NB4 (cell line): ENCODE data around the gene SCAMP4.

Source experiments
- DNase-seq: peaks from one replicate; pipeline ENCODE4 v3.0.0; 2010; ENCODE audit warnings: low read depth
- H3K4me3 ChIP-seq: one replicate; pipeline ENCODE4 v1.5.1; 2011; ENCODE audit warnings: mild to moderate bottlenecking, low read depth, low read length, moderate library complexity
- MYC ChIP-seq: IDR thresholded peaks from 2 replicates; pipeline ENCODE4 v1.6.1; 2011; ENCODE audit warnings: low read depth, low read length
- POLR2A ChIP-seq: IDR thresholded peaks from 2 replicates; pipeline ENCODE4 v1.6.1; 2011; ENCODE audit warnings: mild to moderate bottlenecking; ENCODE audit not compliant: insufficient read length; ENCODE audit errors: extremely low read depth
- TF ChIP-seq, protein P1 (sequence below): IDR thresholded peaks from 2 replicates; pipeline ENCODE4 v1.6.1; 2011; ENCODE audit warnings: low read depth, low read length
- TF ChIP-seq, protein P2 (sequence below): IDR thresholded peaks from one replicate; pipeline ENCODE4 v1.5.1; 2012; ENCODE audit warnings: low read depth, low read length

Gene SCAMP4

DNA sequence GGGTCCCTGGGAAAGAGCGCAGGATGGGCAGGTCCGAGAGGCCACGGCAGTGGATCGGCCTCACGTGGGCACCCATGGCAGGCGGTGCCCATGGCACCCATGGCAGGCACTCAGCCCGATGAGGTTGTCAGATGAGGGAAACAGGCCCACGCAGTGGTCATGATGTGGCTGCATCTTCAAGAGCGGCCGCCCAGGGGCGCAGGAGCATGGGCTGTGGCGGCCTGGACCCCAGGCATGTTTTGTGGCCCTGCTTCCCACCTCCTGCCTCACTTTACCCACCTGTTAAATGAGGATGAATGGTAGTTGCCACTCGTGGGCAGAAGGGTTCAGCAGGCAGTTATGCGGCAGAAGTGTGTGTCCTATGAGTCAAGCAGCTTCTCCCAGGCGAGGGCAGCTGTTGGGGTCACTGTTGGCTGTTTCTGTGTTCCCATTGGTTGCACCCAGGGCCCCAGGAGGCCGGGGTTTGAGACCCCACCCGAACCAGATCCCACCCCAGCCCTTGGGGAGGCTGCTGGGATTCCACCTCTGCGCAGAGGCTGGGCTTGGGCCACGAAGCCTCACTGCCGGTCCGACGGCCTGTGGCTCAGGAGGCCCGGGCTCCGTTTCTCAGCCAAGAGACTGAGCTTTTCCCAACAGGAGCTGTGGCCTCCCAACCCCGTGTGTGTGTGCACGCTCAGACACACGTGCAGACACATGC lies 65.8 kb downstream of the SCAMP4 start:
- DNase-seq, result no peak
- TF ChIP-seq POLR2A (no peak), MYC (no peak)
- TF ChIP-seq, protein P1, sequence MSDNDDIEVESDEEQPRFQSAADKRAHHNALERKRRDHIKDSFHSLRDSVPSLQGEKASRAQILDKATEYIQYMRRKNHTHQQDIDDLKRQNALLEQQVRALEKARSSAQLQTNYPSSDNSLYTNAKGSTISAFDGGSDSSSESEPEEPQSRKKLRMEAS, result no peak
- TF ChIP-seq, protein P2, sequence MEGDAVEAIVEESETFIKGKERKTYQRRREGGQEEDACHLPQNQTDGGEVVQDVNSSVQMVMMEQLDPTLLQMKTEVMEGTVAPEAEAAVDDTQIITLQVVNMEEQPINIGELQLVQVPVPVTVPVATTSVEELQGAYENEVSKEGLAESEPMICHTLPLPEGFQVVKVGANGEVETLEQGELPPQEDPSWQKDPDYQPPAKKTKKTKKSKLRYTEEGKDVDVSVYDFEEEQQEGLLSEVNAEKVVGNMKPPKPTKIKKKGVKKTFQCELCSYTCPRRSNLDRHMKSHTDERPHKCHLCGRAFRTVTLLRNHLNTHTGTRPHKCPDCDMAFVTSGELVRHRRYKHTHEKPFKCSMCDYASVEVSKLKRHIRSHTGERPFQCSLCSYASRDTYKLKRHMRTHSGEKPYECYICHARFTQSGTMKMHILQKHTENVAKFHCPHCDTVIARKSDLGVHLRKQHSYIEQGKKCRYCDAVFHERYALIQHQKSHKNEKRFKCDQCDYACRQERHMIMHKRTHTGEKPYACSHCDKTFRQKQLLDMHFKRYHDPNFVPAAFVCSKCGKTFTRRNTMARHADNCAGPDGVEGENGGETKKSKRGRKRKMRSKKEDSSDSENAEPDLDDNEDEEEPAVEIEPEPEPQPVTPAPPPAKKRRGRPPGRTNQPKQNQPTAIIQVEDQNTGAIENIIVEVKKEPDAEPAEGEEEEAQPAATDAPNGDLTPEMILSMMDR, result no peak
- no peak overlapping the region for H3K4me3 ChIP-seq

GRCh38 chr19:1974381-1975161 lies 69.4 kb downstream of the SCAMP4 start:
- no peak overlapping the region for H3K4me3 ChIP-seq
- DNase-seq, result no peak
- TF ChIP-seq POLR2A (no peak), MYC (no peak)
- TF ChIP-seq, protein P2, result no peak
- TF ChIP-seq, protein P1, result no peak

- no peak for DNase-seq
- H3K4me3 ChIP-seq, result no peak overlapping the region
- TF ChIP-seq, protein P2, result no peak
- TF ChIP-seq, protein P1, result no peak
- TF ChIP-seq POLR2A (no peak), MYC (no peak)
These were observed 69.9 kb downstream of the SCAMP4 start for GRCh38 chr19:1975162-1975480.
